ENCODE results near the gene SND1.

SND1 gene

GRCh38 chr7:128017862-128018845 lies 366.2 kb downstream of the SND1 start:
- no peak for DNase-seq (ENCODE audit: low spot score)
- TF ChIP-seq CTCF (IDR thresholded peaks at IDR 0.05; ENCODE audit: extremely low read depth, missing control alignments) = no peak

GRCh38 chr7:128019288-128019687 lies 367.3 kb downstream of the SND1 start:
- no peak for TF ChIP-seq CTCF (IDR thresholded peaks at IDR 0.05; ENCODE audit: extremely low read depth, missing control alignments)

GRCh38 chr7:128020159-128020558 lies 368.2 kb downstream of the SND1 start:
- DNase-seq (ENCODE audit: low spot score) = no peak
- no peak for TF ChIP-seq CTCF (IDR thresholded peaks at IDR 0.05; ENCODE audit: extremely low read depth, missing control alignments)

More at GRCh38 chr7:128019288-128019687, 367.3 kb downstream of the SND1 start:
- no peak for DNase-seq (ENCODE audit: low spot score)

GRCh38 chr7:128021366-128021765 lies 369.4 kb downstream of the SND1 start:
- no peak for TF ChIP-seq CTCF (IDR thresholded peaks at IDR 0.05; ENCODE audit: extremely low read depth, missing control alignments)
- DNase-seq (ENCODE audit: low spot score) = no peak

- TF ChIP-seq CTCF (IDR thresholded peaks at IDR 0.05; ENCODE audit: extremely low read depth, missing control alignments) = no peak
- DNase-seq (ENCODE audit: low spot score) = no peak
These were observed 370.9 kb downstream of the SND1 start for GRCh38 chr7:128022631-128023532.

- no peak for TF ChIP-seq CTCF (IDR thresholded peaks at IDR 0.05; ENCODE audit: extremely low read depth, missing control alignments)
- DNase-seq (ENCODE audit: low spot score) = no peak
These were observed 372.2 kb downstream of the SND1 start for GRCh38 chr7:128024151-128024550.

All from GM20000 (cell line).